NCI-H2107 treated with DMSO at 0.1 percent for 48 hours (cell line): ENCODE data around the gene ID2.

Source experiments
- DNase-seq: peaks from one replicate; lab custom pipeline; 2025; ENCODE audit not compliant: unreplicated experiment; lab: John Stamatoyannopoulos, UW

ID2 gene

GRCh38 chr2:8647462-8647857 is 34.4 kb upstream of the ID2 start:
- DNase-seq = no peak

- DNase-seq = no peak
These were observed 33.2 kb upstream of the ID2 start for GRCh38 chr2:8648441-8649213.

GRCh38 chr2:8649718-8650117 is 32.1 kb upstream of the ID2 start:
- DNase-seq = no peak

- no peak for DNase-seq
These were observed 31.6 kb upstream of the ID2 start for GRCh38 chr2:8650256-8650655.

- no peak for DNase-seq
These were observed 29.0 kb upstream of the ID2 start for GRCh38 chr2:8652774-8653426.

- peak; percentile 73 for DNase-seq
These were observed 28.4 kb upstream of the ID2 start for GRCh38 chr2:8653485-8653884.

GRCh38 chr2:8654041-8654440 is 27.8 kb upstream of the ID2 start:
- DNase-seq = no peak

GRCh38 chr2:8654483-8654882 is 27.4 kb upstream of the ID2 start:
- no peak for DNase-seq

- peak; percentile 17 for DNase-seq
These were observed 25.7 kb upstream of the ID2 start for GRCh38 chr2:8656160-8656641.

- DNase-seq = no peak
These were observed 25.0 kb upstream of the ID2 start for GRCh38 chr2:8656811-8657210.

- no peak for DNase-seq
These were observed 24.3 kb upstream of the ID2 start for GRCh38 chr2:8657423-8658062.

- DNase-seq = no peak
These were observed 23.6 kb upstream of the ID2 start for GRCh38 chr2:8658064-8658862.

- no peak for DNase-seq
These were observed 22.6 kb upstream of the ID2 start for GRCh38 chr2:8659092-8659734.

GRCh38 chr2:8659735-8660492 is 21.9 kb upstream of the ID2 start:
- DNase-seq = no peak

GRCh38 chr2:8661235-8661634 is 20.6 kb upstream of the ID2 start:
- no peak for DNase-seq

GRCh38 chr2:8661736-8662135 is 20.1 kb upstream of the ID2 start:
- no peak for DNase-seq

GRCh38 chr2:8662239-8662879 is 19.5 kb upstream of the ID2 start:
- no peak for DNase-seq

GRCh38 chr2:8663997-8664396 is 17.9 kb upstream of the ID2 start:
- DNase-seq = no peak

- DNase-seq = no peak
These were observed 15.3 kb upstream of the ID2 start for GRCh38 chr2:8666581-8666980.
